Right lung (tissue), 5 donors: ENCODE data around the gene PHLDA3. TPM values are rescaled to one million over a fixed set of nuclear protein-coding genes. Genes with fewer than 3 reads are reported as not detected.
"Not testable (repeated sequence)": the region's sequence is repeated elsewhere in the genome, so short reads cannot be mapped to it uniquely, and the experiment has no call there.

ENCODE experiments used
- DNase-seq, 2 donors: peaks; one replicate each; pipeline ENCODE4 v3.0.0-alpha.2; 2013
- polyA plus RNA-seq, 5 donors: library from polyadenylated mRNA; unstranded; fragments of 120-200 nt; gene quantifications; one replicate each; pipeline versions ENCODE4 v1.2.1 to v1.2.3, GENCODE V29; 2013; ENCODE audit warnings: inconsistent platforms in 1 of 5, low replicate concordance in 1 of 5; ENCODE audit not compliant: insufficient read length in 5 of 5, insufficient read depth in 1 of 5

Gene PHLDA3
- polyA plus RNA-seq, 5 donors = 11.6 to 25.6 (median 14.0) TPM

- no peak for DNase-seq
These were observed 20.0 kb upstream of the PHLDA3 start for GRCh38 chr1:201488830-201489589.

GRCh38 chr1:201487742-201488141 lies 18.8 kb upstream of the PHLDA3 start:
- no peak for DNase-seq

GRCh38 chr1:201486187-201486586 lies 17.2 kb upstream of the PHLDA3 start:
- DNase-seq = no peak

DNA sequence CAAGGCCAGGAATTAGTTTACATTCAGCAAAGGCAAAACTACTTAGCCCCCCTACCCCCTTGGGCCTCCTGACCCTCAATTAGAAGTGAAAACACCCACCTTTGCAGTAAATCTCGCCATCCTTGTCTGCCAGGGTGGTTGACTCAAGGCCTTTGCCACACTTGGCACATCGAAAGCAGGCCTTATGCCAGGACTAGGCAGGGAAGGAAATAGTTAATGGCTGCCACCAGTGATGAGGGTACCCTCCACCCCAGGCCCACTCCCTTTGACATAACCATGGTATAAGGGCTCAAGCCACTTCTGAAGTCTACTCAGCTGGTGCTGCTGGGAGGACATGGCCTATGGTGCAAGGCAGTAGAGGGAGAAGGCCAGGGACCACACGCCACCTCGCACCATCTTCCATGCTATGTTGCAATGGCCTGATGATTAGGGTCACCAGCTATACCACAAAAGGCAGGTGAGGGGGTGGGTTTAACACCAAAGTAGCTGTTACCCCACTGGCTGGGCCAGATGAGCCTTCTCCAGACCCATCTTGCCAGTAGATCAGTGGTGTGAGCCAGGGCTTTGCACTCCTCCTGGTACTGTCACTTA lies 16.3 kb upstream of the PHLDA3 start:
- no peak for DNase-seq

DNA sequence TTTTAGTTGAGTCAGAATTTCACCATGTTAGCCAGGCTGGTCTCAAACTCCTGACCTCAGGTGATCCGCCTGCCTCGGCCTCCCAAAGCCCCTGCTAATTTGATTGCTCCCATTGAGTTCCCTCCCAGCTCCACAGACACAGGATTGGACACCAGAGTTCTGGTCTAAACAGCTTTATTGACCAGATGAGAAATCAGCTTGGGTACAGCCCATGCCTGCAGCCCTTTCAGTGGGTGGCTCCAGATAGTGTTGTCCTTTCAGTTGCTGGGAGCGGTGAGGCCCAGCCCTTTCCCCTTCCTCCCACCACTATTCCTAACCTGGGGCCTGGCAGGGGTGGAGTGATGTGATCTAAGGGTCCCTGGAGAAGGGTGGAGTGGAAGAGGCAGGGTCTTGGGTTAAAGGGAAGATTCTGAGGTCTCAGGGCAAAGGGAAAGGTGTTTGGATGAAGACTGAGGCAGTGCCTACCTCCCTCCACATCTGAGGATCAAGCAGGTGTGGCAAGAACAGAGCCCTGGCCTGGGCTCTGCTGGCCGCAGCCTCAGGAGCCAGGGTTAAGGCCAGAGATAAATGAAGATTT lies 14.5 kb upstream of the PHLDA3 start:
- no peak for DNase-seq

DNA sequence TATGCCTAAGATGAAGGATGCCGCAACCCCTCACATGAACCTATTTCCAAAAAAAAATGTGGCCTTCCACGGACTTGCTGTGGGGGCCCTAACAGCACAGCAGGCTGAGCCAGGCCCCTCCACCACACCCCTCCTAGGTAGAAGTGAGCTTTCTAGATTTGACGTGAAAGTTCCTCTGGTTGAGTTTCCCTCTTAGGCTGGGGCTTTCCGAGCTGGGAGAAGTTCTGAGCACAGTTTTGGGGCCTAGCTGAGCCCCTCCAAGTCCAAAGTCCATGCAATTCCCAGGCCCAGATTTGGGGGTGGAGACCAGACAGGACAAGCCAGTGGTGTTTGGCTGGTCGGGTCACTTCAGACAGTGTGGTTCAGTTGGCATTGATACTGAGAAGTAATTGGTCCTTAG lies 13.8 kb upstream of the PHLDA3 start:
- DNase-seq = no peak

DNA sequence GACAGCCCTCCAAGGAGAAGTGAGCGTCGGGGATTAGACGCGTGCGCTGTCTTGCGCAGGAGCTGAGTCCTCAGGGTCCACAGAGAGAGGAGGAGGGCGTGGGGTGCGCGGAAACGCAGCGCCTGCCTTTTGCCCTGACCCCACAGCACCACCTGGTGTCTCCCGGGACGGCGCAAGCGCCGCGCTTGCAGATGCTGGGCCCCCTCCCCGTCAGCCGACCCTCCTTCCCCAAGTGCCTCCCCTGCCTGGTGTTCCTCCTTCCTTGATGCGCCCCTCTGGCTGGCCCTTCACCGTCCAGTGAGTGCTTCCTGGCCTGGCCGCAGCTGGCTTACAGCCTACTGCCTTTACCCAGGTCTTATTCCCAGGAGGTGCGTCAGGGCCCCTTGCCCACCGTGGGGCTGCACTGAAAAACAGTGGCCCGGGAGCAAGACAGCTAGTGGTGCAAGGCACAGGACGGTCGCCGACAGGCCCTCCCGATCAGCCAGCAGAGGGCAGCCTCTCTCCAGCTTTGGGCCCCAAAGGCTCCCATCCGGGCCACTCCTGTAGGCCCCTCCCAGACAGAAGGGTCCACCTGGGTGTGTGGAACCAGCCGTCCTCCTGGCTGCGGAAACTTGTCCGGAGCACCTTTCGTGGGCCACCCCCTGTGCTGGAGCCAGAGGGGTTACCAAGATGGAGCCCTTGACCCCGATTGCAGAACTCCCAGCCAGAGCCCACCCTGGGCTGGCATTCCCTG lies 12.9 kb upstream of the PHLDA3 start:
- peak in 1 of 2 donors; percentile 72 for DNase-seq

DNA sequence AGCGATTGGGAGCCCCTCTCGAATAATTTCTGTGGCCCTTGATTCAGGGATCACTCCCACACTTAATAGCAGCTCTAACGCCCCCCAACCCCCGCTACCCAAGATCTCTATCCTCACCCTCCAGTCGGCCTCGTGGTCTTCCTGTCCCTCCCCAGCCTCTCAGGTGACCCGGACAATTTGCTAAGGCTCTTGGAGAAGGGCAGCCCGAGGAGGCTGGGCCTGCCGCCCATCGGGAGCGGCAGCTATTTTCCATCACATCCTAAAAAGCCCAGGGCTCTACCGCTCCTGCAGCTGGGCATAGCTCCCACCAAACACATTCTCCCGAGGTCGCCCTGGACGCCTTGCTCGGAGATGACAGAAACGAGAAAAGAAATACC lies 12.0 kb upstream of the PHLDA3 start:
- no peak for DNase-seq

GRCh38 chr1:201480231-201481003 lies 11.4 kb upstream of the PHLDA3 start:
- DNase-seq = no peak

DNA sequence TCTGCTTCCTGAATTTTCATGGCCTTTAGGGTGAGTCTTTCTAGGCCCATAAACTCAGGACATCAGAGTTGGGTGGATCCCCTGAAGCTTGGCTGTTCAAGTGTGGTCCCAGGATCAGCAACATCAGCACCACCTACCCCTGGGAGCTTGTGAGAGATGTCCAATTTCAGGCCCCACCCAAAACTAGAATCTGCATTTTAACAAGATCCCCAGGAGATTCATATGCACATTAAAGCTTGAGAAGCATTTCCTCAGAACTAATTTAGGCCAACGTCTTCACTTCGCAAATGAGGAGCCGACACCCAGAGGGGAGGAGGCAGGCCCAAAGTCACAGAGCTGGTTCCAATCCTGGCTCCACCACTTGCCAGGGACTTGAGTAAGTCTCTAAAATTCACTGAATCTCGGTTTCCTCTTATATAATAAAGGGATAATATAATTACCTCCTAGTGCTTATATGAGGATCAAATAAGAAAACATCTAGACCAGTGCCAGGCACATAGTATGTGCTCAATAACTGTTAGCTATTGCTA lies 10.3 kb upstream of the PHLDA3 start:
- no peak for DNase-seq

DNA sequence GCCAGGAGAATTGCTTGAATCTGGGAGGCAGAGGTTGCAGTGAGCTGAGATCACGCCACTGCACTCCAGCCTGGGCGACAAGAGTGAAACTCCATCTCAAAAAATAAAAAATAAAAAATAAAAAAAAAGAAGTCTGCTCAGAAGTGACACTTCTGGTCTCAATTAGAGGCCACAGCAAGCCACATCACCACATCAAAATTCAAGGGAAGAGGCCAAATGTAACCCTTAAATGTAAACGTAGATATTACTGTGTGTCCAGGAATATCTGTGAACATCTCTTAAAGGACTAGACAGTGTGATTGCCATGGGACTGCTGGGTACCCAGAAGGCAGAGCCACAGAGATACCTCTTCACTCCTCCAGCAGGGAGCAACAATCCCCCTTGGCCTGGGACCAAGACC lies 9.7 kb upstream of the PHLDA3 start:
- not testable (repeated sequence) for DNase-seq

- no peak for DNase-seq
These were observed 7.8 kb upstream of the PHLDA3 start for GRCh38 chr1:201476670-201477344.

- DNase-seq = no peak
These were observed 7.1 kb upstream of the PHLDA3 start for GRCh38 chr1:201475915-201476669.

DNA sequence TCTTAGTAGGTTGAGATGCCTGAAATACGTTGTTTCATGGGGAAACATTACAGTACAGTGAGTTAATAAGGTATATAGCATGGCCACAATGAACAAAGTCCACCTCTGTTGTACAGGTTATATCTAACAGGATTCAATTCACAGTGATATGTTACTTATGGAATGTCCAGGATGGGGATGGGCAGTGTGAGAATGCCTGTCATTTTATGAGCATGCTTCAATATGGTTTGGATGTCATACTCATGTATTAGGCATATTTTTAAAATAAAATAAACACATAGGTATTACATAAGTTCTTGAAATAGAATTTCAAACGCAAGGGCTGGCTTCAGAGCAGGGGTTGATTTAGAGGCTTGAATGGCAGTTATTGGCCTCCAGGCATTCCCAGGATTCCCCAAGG lies 6.1 kb upstream of the PHLDA3 start:
- DNase-seq = no peak

- DNase-seq = no peak
These were observed 4.3 kb upstream of the PHLDA3 start for GRCh38 chr1:201473296-201473695.

- DNase-seq = not testable (repeated sequence)
These were observed 3.3 kb upstream of the PHLDA3 start for GRCh38 chr1:201472321-201472720.

GRCh38 chr1:201471772-201472171 lies 2.8 kb upstream of the PHLDA3 start:
- no peak for DNase-seq

DNA sequence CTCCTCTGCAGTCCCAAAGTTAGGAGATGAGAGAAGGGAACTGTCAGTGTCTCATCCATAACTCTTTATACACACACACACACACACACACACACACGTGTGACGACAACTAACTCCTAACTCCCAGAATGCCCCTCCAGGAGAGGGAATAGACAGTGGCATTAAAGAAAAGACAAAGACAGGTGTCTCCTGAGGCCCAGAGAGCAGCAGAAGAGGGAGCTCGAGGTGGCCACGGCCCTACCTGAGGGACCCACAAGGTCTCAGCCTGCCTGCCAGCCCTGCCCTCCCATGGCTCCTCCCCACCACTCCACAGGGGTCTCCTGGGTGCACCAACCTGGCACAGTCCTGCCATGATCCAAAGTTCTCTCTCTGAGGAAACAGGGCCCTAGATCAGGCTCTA lies 1.6 kb upstream of the PHLDA3 start:
- no peak for DNase-seq

DNA sequence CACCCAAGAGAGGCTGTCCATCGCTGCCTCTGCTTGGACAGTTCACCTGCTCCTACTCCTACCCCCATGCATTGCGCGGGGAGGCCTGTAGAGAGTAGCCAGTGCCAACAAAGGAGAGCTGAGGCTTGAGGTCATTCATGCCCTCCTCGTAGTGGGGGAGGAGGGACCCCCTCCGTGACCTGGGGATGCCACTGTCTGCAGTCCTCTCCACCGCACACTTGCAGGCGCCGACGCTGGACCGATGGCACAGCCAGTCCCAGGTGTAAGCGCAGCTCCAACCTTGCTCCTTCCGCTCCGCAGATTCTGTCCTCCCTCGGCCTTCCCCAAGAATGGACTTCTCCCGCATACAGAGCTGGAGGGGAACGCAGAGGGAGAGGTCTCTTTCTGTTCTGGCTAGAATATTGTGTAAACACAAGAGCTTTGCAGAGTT lies 672 bp upstream of the PHLDA3 start:
- no peak for DNase-seq

DNA sequence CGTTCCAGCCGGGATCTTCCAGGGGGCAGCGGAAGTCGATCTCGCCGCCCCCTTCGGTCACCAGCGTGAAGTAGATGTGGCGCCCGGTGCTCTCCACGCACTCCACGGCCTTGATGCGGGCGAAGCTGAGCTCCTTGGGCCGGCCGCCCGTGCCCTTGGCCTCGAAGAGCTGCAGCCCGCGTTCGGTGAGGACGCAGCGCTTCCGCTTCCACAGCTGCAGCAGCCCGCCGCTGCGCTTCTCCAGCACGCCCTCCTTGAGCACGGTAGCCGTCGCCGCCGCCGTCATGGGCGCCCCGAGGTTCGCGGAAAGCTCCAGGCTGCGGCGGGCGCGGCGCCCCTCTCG lies 516 bp downstream of the PHLDA3 start:
- DNase-seq = no peak
